HepG2 (cell line): ENCODE results near the gene MRM3. TPM values are rescaled to one million over a fixed set of nuclear protein-coding genes. Genes with fewer than 3 reads are reported as not detected.

Experiments used
- ATAC-seq: fragments of 200-7000 bp; cut with Tn5 transposase; 3 replicates; pipeline ENCODE4 v1.9.1; 2020; ENCODE audit warnings: mild to moderate bottlenecking, moderate library complexity
- BruUV-seq: library from RNA; stranded (reverse); fragments of 400-500 nt; replicated peaks from 2 replicates; lab custom pipeline; 2021; lab: Mats Ljungman, UMichigan
- CTCF ChIA-PET: fragments of 300-600 bp; formaldehyde crosslinking; extraction: SDS; loops from one replicate; lab custom pipeline; 2021; ENCODE audit warnings: low total read pairs, inconsistent platforms, low intra/inter-chr PET ratio; lab: Yijun Ruan, JAX
- POLR2A ChIA-PET: fragments of 350-600 bp; sonication (Branson Sonifier 250); formaldehyde crosslinking; loops from one replicate; lab custom pipeline; 2020; ENCODE audit warnings: antibody characterized with exemption, inconsistent platforms; lab: Yijun Ruan, JAX
- DNase-seq: peaks from one replicate; pipeline ENCODE4 v3.0.0-alpha.2; 2015; ENCODE audit warnings: low spot score
- FAIRE-seq: peaks from 3 replicates; lab custom pipeline; 2011; peaks lifted over from hg19 to GRCh38; lab: Jason Lieb, UNC
- H2AFZ ChIP-seq: one replicate; pipeline ENCODE4 v1.6.1; 2011; ENCODE audit warnings: low read length, inconsistent platforms
- H3K27ac ChIP-seq: fragments of 300-600 bp; 3 replicates; pipeline ENCODE4 v1.8.0; 2011; ENCODE audit warnings: mixed run types, mild to moderate bottlenecking, mixed read lengths, low read length, inconsistent platforms; ENCODE audit not compliant: insufficient read depth; ENCODE audit errors: extremely low read length
- H3K27me3 ChIP-seq, 2 experiments: fragments of 200-600 bp in 1 of 2; 2 replicates in 1 of 2; 3 replicates in 1 of 2; pipeline versions ENCODE4 v1.6.0 to v1.8.0; 2011; ENCODE audit warnings: low read length in 2 of 2, mild to moderate bottlenecking in 2 of 2, moderate library complexity in 2 of 2, inconsistent platforms in 1 of 2; ENCODE audit not compliant: insufficient read depth in 2 of 2, control insufficient read depth in 1 of 2
- H3K36me3 ChIP-seq, 2 experiments: fragments of 200-600 bp in 1 of 2; replicated peaks in 1 of 2; 2 replicates in 1 of 2; 3 replicates in 1 of 2; pipeline versions ENCODE4 v1.5.1 to v1.8.0; 2011; ENCODE audit warnings: low read length in 2 of 2, inconsistent platforms in 1 of 2; ENCODE audit not compliant: insufficient read depth in 2 of 2, control insufficient read depth in 1 of 2
- H3K4me1 ChIP-seq: 2 replicates; pipeline ENCODE4 v1.5.1; 2012; ENCODE audit warnings: low read length, inconsistent platforms; ENCODE audit not compliant: insufficient read depth
- H3K4me2 ChIP-seq: 2 replicates; pipeline ENCODE4 v1.6.0; 2011; ENCODE audit warnings: low read depth, low read length, inconsistent platforms
- H3K4me3 ChIP-seq, 3 experiments: fragments of 200-600 bp in 1 of 3; sonication (generic), shearing (Covaris generic) in 1 of 3; replicated peaks in 1 of 3; 2 replicates each; pipeline ENCODE4 v1.5.1; 2011 to 2016; ENCODE audit warnings: low read length in 3 of 3, inconsistent platforms in 2 of 3, low read depth in 2 of 3, mild to moderate bottlenecking in 2 of 3, control low read depth in 1 of 3, mixed read lengths in 1 of 3; ENCODE audit not compliant: insufficient read depth in 1 of 3
- H3K79me2 ChIP-seq: one replicate; pipeline ENCODE4 v1.6.1; 2011; ENCODE audit warnings: low read length, inconsistent platforms; ENCODE audit not compliant: insufficient read depth
- H3K9ac ChIP-seq: 2 replicates; pipeline ENCODE4 v1.6.0; 2011; ENCODE audit warnings: mild to moderate bottlenecking, low read depth, low read length, inconsistent platforms; ENCODE audit not compliant: insufficient read depth
- H3K9me3 ChIP-seq: 2 replicates; pipeline ENCODE4 v1.5.1; 2012; ENCODE audit warnings: mild to moderate bottlenecking, low read length
- H4K20me1 ChIP-seq: 2 replicates; pipeline ENCODE4 v1.6.0; 2011; ENCODE audit warnings: inconsistent platforms, mild to moderate bottlenecking, low read length, moderate library complexity; ENCODE audit not compliant: insufficient read depth
- HOXA9 ChIP-seq: sonication (generic); formaldehyde crosslinking; IDR thresholded peaks from 2 replicates; pipeline ENCODE4 v1.8.1; 2022; ENCODE audit warnings: missing genetic modification reagents, mild to moderate bottlenecking, moderate library complexity, borderline replicate concordance
- RBM22 ChIP-seq: fragments of 200-400 bp; formaldehyde crosslinking; optimal IDR thresholded peaks from 2 replicates; pipeline ENCODE3; 2017; ENCODE audit warnings: mild to moderate bottlenecking, low read length, moderate library complexity
- TEF ChIP-seq: sonication (generic); formaldehyde crosslinking; IDR thresholded peaks from 2 replicates; pipeline ENCODE4 v1.5.0; 2020; ENCODE audit warnings: missing genetic modification reagents
- ZNF770 ChIP-seq: sonication (generic); formaldehyde crosslinking; IDR thresholded peaks from 2 replicates; pipeline ENCODE4 v1.5.0; 2020; ENCODE audit warnings: mild to moderate bottlenecking, missing genetic modification reagents
- whole genome bisulfite sequencing: methylation state at CpG from one replicate; pipeline ENCODE4 v1.1.6; 2017; ENCODE audit warnings: low lambda C conversion rate; 5-methylcytosine and 5-hydroxymethylcytosine counted together
- in situ Hi-C: cut with HindIII; loops from 2 replicates; pipeline ENCODE4 v1.10.0; 2017; ENCODE audit warnings: low pct_unique_long_range_greater_than_20kb; ENCODE audit not compliant: extremely low pct_ligation_motif_present
- intact Hi-C: fragments of 100-400 bp; cut with micrococcal nuclease; formaldehyde crosslinking; loops from one replicate; pipeline ENCODE4 v1.10.0; 2022; ENCODE audit not compliant: unreplicated experiment
- polyA plus RNA-seq, 8 experiments: library from polyadenylated mRNA; depleted of rRNA in 3 of 8; stranded (reverse) in 7 of 8; unstranded in 1 of 8; fragments of >200 nt; fragmentation: Illumina TruSeq in 4 of 8; extraction: Trizol in 4 of 8; gene quantifications; 2 replicates each; pipeline versions ENCODE4 v1.2.1 to v1.2.3, GENCODE V29; 2011 to 2016; ENCODE audit warnings: low read depth in 4 of 8, missing spikeins in 1 of 8, mixed read lengths in 1 of 8; ENCODE audit not compliant: insufficient read depth in 1 of 8
- total RNA-seq, 5 experiments: library from RNA; depleted of rRNA; stranded (reverse); fragments of >200 nt; fragmentation: Illumina TruSeq; extraction: Trizol; gene quantifications; 2 replicates each; pipeline ENCODE4 v1.2.3, GENCODE V29; 2016; ENCODE audit warnings: low read depth in 1 of 5
- TF ChIP-seq, protein P1 (sequence below): sonication (generic); formaldehyde crosslinking; IDR thresholded peaks from 2 replicates; pipeline ENCODE4 v1.4.0; 2020; ENCODE audit warnings: missing genetic modification reagents

MRM3 gene
- total and polyA plus RNA-seq, 2 of the 13 experiments (the other 11 are each of a cell fraction or from before 2014, with no cell fraction given), result 12.3 to 25.5 TPM

DNA sequence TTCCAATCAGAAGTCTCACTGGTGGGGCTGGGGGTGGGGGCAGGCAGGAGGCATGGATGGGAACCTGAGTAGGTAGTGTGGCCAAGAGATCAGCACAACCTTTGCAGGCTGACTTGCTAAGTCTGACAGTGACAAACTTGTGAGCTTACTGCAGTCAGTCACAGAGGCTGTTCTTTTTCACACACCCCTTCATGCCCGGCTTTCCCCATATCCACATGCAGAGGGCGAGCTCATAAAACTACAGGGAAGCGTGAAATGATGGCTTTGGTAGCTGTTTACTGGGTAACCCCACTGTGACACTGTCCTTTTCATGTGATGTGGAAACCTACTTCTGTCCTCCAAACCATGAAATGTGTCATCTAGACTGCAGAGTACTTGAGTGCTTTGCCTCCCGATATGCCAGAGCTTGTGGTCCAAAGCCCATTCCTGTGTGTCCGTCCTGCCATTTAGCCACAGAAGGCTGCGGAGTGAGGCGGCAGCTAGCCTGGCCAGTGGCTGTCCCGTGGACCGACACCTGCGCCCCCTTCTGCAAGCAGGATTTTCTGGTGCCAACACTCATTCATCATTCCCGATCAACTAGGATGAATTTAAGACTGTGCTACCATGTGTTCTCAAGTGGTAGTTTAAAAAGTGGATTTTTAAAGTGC lies 39.9 kb upstream of the MRM3 start (continued):
- TF ChIP-seq HOXA9, result no peak
- TF ChIP-seq, all 625 proteins: peak for 3

- no peak for DNase-seq
- Histone ChIP-seq H3K27me3 (no peaks in the 10 kb centered on the region), H3K36me3 (peaks cover 32 to 84% of the 10 kb centered on the region in 2 experiments), H3K27ac (no peak overlapping the region), H3K4me2 (no peak overlapping the region)
- peak; percentile 49 for TF ChIP-seq RBM22
- peak; percentile 33; the same call in 1 of the 2 replicates for TF ChIP-seq ZNF770 (CRISPR knock-in tag)
- TF ChIP-seq, protein P1, sequence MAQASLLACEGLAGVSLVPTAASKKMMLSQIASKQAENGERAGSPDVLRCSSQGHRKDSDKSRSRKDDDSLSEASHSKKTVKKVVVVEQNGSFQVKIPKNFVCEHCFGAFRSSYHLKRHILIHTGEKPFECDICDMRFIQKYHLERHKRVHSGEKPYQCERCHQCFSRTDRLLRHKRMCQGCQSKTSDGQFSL, result no peak
- no peak for TF ChIP-seq TEF (CRISPR knock-in tag)
- TF ChIP-seq, all 625 proteins: peak for 2
- Histone ChIP-seq H3K79me2 (peaks cover 4% of the 10 kb centered on the region), H3K9me3 (no peaks in the 10 kb centered on the region), H3K4me1 (peaks cover 16% of the 10 kb centered on the region), H3K4me3 (no peak overlapping the region), H3K9ac (no peak overlapping the region), H2AFZ (no peak overlapping the region), H4K20me1 (no peaks in the 10 kb centered on the region)
- no TSS peak for BruUV-seq
- in situ Hi-C loops (no loop called here), intact Hi-C loops (no loop called here)
- CTCF ChIA-PET, result no interaction called here
- POLR2A ChIA-PET, result no interaction called here
- FAIRE-seq, result peak; percentile 53
- ATAC-seq, result no peak
- WGBS, result 99% methylated on average over 4 of the region's 4 CpGs
These were observed 39.0 kb upstream of the MRM3 start for GRCh38 chr17:743139-743538.
